ENCODE measurements around the gene TNFRSF1A. TPM values are rescaled to one million over a fixed set of nuclear protein-coding genes. Genes with fewer than 3 reads are reported as not detected.

The TNFRSF1A gene
- total RNA-seq, 4 donors from 2014 or later, result 121 to 190 (median 134) TPM

GRCh38 chr12:6367065-6367968, 25.4 kb upstream of the TNFRSF1A start:
- 46 to 51% methylated on average over 11 of the region's 11 CpGs for WGBS, 2 donors
- H3K27me3 ChIP-seq, result no peaks in the 10 kb centered on the region
- peak overlapping the region in 3 of 4 donors; percentile 29 to 42 (median 39) for H3K27ac ChIP-seq
- no peak for DNase-seq
- intact Hi-C loops (cut with DNase I), result no loop called here
- peak in 2 of 6 experiments; percentile 21 to 33 for TF ChIP-seq CTCF (IDR thresholded peaks at IDR 0.05)
- TF ChIP-seq POLR2A (IDR thresholded peaks at IDR 0.05), result no peak
- no peak overlapping the region for H3K4me3 ChIP-seq
- H3K36me3 ChIP-seq, result peaks cover 0 to 5% (median 0%) of the 10 kb centered on the region in 3 donors
- no peaks in the 10 kb centered on the region for H3K9me3 ChIP-seq
- H3K4me1 ChIP-seq, result peaks cover 31 to 97% (median 35%) of the 10 kb centered on the region in 3 donors

GRCh38 chr12:6364044-6364374, 22.1 kb upstream of the TNFRSF1A start:
- DNase-seq, result no peak
- TF ChIP-seq CTCF (IDR thresholded peaks at IDR 0.05) (no peak), POLR2A (IDR thresholded peaks at IDR 0.05) (peak in 1 of 4 donors; percentile 5)
- peak overlapping the region; percentile 37 to 76 (median 64) for H3K4me3 ChIP-seq
- intact Hi-C loops (cut with DNase I), result no loop called here
- peak overlapping the region; percentile 95 to 98 (median 96) for H3K27ac ChIP-seq
- no peaks in the 10 kb centered on the region for H3K27me3 ChIP-seq
- peaks cover 19 to 83% (median 19%) of the 10 kb centered on the region in 3 donors for H3K4me1 ChIP-seq
- 22 to 29% methylated on average over 8 to 15 of the region's 15 CpGs for WGBS, 2 donors
- H3K9me3 ChIP-seq, result no peaks in the 10 kb centered on the region
- H3K36me3 ChIP-seq, result peaks cover 0 to 38% (median 0%) of the 10 kb centered on the region in 3 donors

GRCh38 chr12:6363330-6364043, 21.6 kb upstream of the TNFRSF1A start:
- Histone ChIP-seq H3K9me3 (no peaks in the 10 kb centered on the region), H3K4me1 (peaks cover 14 to 78% (median 19%) of the 10 kb centered on the region in 3 donors), H3K27ac (peak overlapping the region; percentile 95 to 98 (median 96)), H3K36me3 (peaks cover 0 to 44% (median 0%) of the 10 kb centered on the region in 3 donors), H3K27me3 (no peaks in the 10 kb centered on the region), H3K4me3 (peak overlapping the region; percentile 37 to 76 (median 64))
- no peak for TF ChIP-seq CTCF (IDR thresholded peaks at IDR 0.05)
- peak in 3 of 4 donors; percentile 26 to 79 (median 65) for TF ChIP-seq POLR2A (IDR thresholded peaks at IDR 0.05)
- intact Hi-C loops (cut with DNase I), result no loop called here
- no peak for DNase-seq
- 10% methylated on average over 15 of the region's 59 CpGs; no CpG with 5 or more reads in 1 of the 2 donors for WGBS, 2 donors

- intact Hi-C loops (cut with DNase I), result no loop called here
- Histone ChIP-seq H3K36me3 (peaks cover 0 to 49% (median 0%) of the 10 kb centered on the region in 3 donors), H3K27me3 (no peaks in the 10 kb centered on the region), H3K4me3 (peak overlapping the region in 3 of 4 donors; percentile 61 to 76 (median 66)), H3K4me1 (peaks cover 9 to 72% (median 19%) of the 10 kb centered on the region in 3 donors), H3K27ac (peak overlapping the region; percentile 95 to 98 (median 96)), H3K9me3 (no peaks in the 10 kb centered on the region)
- no peak for TF ChIP-seq CTCF (IDR thresholded peaks at IDR 0.05)
- no peak for TF ChIP-seq POLR2A (IDR thresholded peaks at IDR 0.05)
- DNase-seq, result no peak
- WGBS, 2 donors, result 8 to 14% methylated on average over 3 to 4 of the region's 4 CpGs
Measured at GRCh38 chr12:6363010-6363329, 21.1 kb upstream of the TNFRSF1A start.

GRCh38 chr12:6362403-6362802, 20.5 kb upstream of the TNFRSF1A start:
- Histone ChIP-seq H3K4me1 (peaks cover 9 to 67% (median 19%) of the 10 kb centered on the region in 3 donors), H3K4me3 (no peak overlapping the region), H3K27ac (peak overlapping the region; percentile 59 to 98 (median 81)), H3K9me3 (no peaks in the 10 kb centered on the region), H3K27me3 (no peaks in the 10 kb centered on the region), H3K36me3 (peaks cover 0 to 54% (median 0%) of the 10 kb centered on the region in 3 donors)
- WGBS, 2 donors, result 57 to 66% methylated on average over 3 of the region's 3 CpGs
- DNase-seq, result no peak
- TF ChIP-seq CTCF (IDR thresholded peaks at IDR 0.05) (no peak), POLR2A (IDR thresholded peaks at IDR 0.05) (no peak)
- intact Hi-C loops (cut with DNase I), result no loop called here

Measured in esophagus squamous epithelium (tissue), 5 donors.